ENCODE measurements around the gene SAMD4A.

Gene SAMD4A

DNA sequence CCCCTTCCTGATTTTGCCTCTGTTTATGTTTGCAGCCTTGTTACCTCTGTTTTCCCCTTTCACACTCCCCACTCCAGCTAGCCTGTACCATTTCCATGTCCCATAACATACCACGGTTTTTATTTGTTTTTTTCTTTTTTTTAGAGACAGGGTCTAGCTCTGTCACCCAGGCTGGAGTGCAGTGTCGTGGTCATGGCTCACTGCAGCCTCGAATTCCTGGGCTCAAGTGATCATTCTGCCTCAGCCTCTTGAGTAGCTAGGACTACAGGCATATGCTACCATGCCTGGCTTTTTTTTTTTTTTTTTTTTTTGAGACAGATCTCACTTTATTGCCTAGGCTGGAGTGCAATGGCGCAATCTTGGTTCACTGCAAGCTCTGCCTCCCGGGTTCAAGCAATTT lies 18.4 kb upstream of the SAMD4A start:
- Histone ChIP-seq H3K27ac (ENCODE audit: low read depth, low read length) (no peak overlapping the region), H3K27me3 (ENCODE audit: control insufficient read depth, insufficient read depth, low read length) (no peaks in the 10 kb centered on the region), H3K36me3 (ENCODE audit: control insufficient read depth, insufficient read depth, low read length) (no peaks in the 10 kb centered on the region), H3K9me3 (ENCODE audit: control insufficient read depth, insufficient read depth, low read depth, low read length) (no peaks in the 10 kb centered on the region), H3K4me3 (ENCODE audit: low read depth, low read length) (no peak overlapping the region), H3K4me1 (ENCODE audit: control insufficient read depth, insufficient read depth, low read length) (no peaks in the 10 kb centered on the region), H3K9ac (ENCODE audit: low read length) (no peak overlapping the region)

DNA sequence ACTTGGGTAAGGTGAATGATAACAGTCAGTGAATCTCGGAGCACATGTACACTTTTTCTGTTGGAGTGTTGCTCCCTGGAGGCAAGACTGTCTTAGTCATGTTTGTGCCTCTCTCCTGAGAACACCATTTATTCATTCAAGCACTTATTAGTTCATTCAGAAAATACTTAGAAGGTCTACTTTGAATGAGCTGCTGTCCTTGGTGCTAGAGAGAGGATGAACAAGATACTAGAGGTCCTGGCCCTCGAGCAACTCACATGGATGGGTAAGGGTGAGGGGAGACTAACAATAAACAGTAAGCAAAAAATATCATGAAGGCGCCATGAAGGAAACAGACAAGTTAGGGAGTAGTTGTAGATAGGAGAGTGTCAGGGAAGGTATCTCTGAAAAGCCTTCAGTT lies 17.1 kb upstream of the SAMD4A start:
- Histone ChIP-seq H3K4me1 (ENCODE audit: control insufficient read depth, insufficient read depth, low read length) (no peaks in the 10 kb centered on the region), H3K27ac (ENCODE audit: low read depth, low read length) (no peak overlapping the region), H3K9ac (ENCODE audit: low read length) (no peak overlapping the region), H3K36me3 (ENCODE audit: control insufficient read depth, insufficient read depth, low read length) (no peaks in the 10 kb centered on the region), H3K4me3 (ENCODE audit: low read depth, low read length) (no peak overlapping the region), H3K9me3 (ENCODE audit: control insufficient read depth, insufficient read depth, low read depth, low read length) (no peaks in the 10 kb centered on the region), H3K27me3 (ENCODE audit: control insufficient read depth, insufficient read depth, low read length) (no peaks in the 10 kb centered on the region)

DNA sequence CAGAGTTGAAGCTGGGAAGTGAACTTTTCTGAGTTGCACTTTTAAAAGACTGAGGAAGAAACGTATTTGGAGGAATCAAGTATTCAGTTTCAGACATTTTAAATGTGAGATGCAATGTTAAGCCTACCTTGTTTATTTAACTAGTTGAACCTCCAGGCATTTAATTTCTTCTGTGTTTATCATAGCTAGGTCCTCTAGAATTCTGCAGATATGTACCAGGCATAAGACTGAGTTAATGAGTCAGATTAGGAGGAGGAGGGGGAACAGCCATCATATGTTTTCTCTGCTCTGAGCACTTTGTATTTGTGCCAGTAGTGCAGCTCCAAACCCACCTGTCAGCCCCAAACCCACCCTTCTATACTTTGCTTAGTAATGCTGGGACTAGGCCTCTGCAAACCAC lies 16.4 kb upstream of the SAMD4A start:
- Histone ChIP-seq H3K9ac (ENCODE audit: low read length) (no peak overlapping the region), H3K4me1 (ENCODE audit: control insufficient read depth, insufficient read depth, low read length) (no peaks in the 10 kb centered on the region), H3K4me3 (ENCODE audit: low read depth, low read length) (no peak overlapping the region), H3K9me3 (ENCODE audit: control insufficient read depth, insufficient read depth, low read depth, low read length) (no peaks in the 10 kb centered on the region), H3K27me3 (ENCODE audit: control insufficient read depth, insufficient read depth, low read length) (no peaks in the 10 kb centered on the region), H3K27ac (ENCODE audit: low read depth, low read length) (no peak overlapping the region), H3K36me3 (ENCODE audit: control insufficient read depth, insufficient read depth, low read length) (no peaks in the 10 kb centered on the region)

DNA sequence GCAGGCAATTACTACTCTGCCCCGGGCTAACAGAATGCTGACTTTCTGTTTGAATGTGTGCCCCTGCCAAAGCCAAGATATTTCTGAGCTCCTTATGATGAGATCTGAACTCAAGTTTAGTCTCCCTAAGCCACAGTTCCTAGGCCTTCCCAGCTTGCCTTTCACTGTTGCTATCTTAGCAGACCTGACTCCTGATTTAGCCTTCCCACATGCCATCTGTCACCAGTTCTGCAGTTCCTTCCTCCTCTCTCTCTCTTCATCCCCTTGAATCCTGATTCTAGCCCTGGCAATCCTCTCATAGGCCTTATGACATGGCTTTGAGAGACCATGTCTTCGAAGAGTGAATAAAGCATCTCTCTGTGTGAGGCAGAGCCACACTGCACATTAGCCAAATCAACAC lies 12.5 kb upstream of the SAMD4A start:
- Histone ChIP-seq H3K4me3 (ENCODE audit: low read depth, low read length) (no peak overlapping the region), H3K36me3 (ENCODE audit: control insufficient read depth, insufficient read depth, low read length) (no peaks in the 10 kb centered on the region), H3K27ac (ENCODE audit: low read depth, low read length) (no peak overlapping the region), H3K9me3 (ENCODE audit: control insufficient read depth, insufficient read depth, low read depth, low read length) (no peaks in the 10 kb centered on the region), H3K27me3 (ENCODE audit: control insufficient read depth, insufficient read depth, low read length) (no peaks in the 10 kb centered on the region), H3K4me1 (ENCODE audit: control insufficient read depth, insufficient read depth, low read length) (no peaks in the 10 kb centered on the region), H3K9ac (ENCODE audit: low read length) (no peak overlapping the region)

DNA sequence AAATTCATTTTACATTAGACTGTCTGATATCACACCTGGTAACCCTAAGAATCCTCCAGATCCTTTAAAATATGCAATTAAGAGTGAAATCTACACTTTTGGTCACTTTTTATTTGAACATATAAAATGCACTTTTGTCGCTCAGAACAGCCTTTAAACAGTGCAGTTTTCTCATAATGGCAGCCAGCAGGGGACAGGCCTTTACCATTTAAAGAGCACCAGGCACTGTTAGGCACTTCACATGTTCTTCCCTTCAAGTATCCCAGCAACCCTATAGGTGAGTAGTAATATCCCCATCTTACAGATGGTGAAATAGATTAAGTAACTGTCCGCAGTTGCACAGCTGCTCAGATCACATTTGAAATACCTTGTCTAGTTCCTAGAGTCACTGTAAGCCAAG lies 11.3 kb upstream of the SAMD4A start:
- Histone ChIP-seq H3K27ac (ENCODE audit: low read depth, low read length) (no peak overlapping the region), H3K27me3 (ENCODE audit: control insufficient read depth, insufficient read depth, low read length) (no peaks in the 10 kb centered on the region), H3K9me3 (ENCODE audit: control insufficient read depth, insufficient read depth, low read depth, low read length) (no peaks in the 10 kb centered on the region), H3K36me3 (ENCODE audit: control insufficient read depth, insufficient read depth, low read length) (no peaks in the 10 kb centered on the region), H3K4me3 (ENCODE audit: low read depth, low read length) (no peak overlapping the region), H3K4me1 (ENCODE audit: control insufficient read depth, insufficient read depth, low read length) (no peaks in the 10 kb centered on the region), H3K9ac (ENCODE audit: low read length) (no peak overlapping the region)

DNA sequence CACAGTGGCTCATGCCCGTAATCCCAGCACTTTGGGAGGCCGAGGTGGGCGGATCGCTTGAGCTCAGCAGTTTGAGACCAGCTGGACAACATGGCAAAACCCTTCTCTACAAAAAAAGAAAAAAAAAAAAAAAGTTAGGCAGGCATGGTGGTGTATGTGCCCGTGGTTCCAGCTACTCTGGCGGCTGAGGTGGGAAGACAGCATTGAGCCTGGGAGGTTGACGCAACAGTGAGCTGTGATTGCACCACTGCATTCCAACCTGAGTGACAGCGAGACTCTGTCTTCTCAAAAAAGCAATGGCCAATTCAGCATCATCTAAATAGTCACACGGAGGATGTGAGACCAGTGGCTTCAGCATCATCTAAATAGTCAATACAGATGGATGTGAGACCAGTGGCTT lies 10.4 kb upstream of the SAMD4A start:
- no peak overlapping the region for H3K9ac ChIP-seq (ENCODE audit: low read length)
- H3K27ac ChIP-seq (ENCODE audit: low read depth, low read length): no peak overlapping the region
- no peaks in the 10 kb centered on the region for H3K4me1 ChIP-seq (ENCODE audit: control insufficient read depth, insufficient read depth, low read length)
- no peaks in the 10 kb centered on the region for H3K27me3 ChIP-seq (ENCODE audit: control insufficient read depth, insufficient read depth, low read length)
- H3K9me3 ChIP-seq (ENCODE audit: control insufficient read depth, insufficient read depth, low read depth, low read length): no peaks in the 10 kb centered on the region
- H3K36me3 ChIP-seq (ENCODE audit: control insufficient read depth, insufficient read depth, low read length): no peaks in the 10 kb centered on the region
- H3K4me3 ChIP-seq (ENCODE audit: low read depth, low read length): no peak overlapping the region

GRCh38 chr14:54562334-54562733 lies 4.6 kb upstream of the SAMD4A start:
- H3K9me3 ChIP-seq (ENCODE audit: control insufficient read depth, insufficient read depth, low read depth, low read length): no peaks in the 10 kb centered on the region
- H3K27me3 ChIP-seq (ENCODE audit: control insufficient read depth, insufficient read depth, low read length): peaks cover 9% of the 10 kb centered on the region
- H3K36me3 ChIP-seq (ENCODE audit: control insufficient read depth, insufficient read depth, low read length): no peaks in the 10 kb centered on the region
- no peak overlapping the region for H3K27ac ChIP-seq (ENCODE audit: low read depth, low read length)
- H3K4me1 ChIP-seq (ENCODE audit: control insufficient read depth, insufficient read depth, low read length): peaks cover 5% of the 10 kb centered on the region; the same call in 1 of the 2 replicates
- H3K4me3 ChIP-seq (ENCODE audit: low read depth, low read length): no peak overlapping the region
- no peak overlapping the region for H3K9ac ChIP-seq (ENCODE audit: low read length)

- Histone ChIP-seq H3K4me1 (ENCODE audit: control insufficient read depth, insufficient read depth, low read length) (peaks cover 11% of the 10 kb centered on the region; the same call in 1 of the 2 replicates), H3K36me3 (ENCODE audit: control insufficient read depth, insufficient read depth, low read length) (peaks cover 3% of the 10 kb centered on the region; the same call in 1 of the 2 replicates), H3K27me3 (ENCODE audit: control insufficient read depth, insufficient read depth, low read length) (peaks cover 11% of the 10 kb centered on the region), H3K4me3 (ENCODE audit: low read depth, low read length) (peak overlapping the region; percentile 82), H3K27ac (ENCODE audit: low read depth, low read length) (no peak overlapping the region), H3K9me3 (ENCODE audit: control insufficient read depth, insufficient read depth, low read depth, low read length) (no peaks in the 10 kb centered on the region), H3K9ac (ENCODE audit: low read length) (peak overlapping the region; percentile 83)
Observed at GRCh38 chr14:54564071-54564867, 2.7 kb upstream of the SAMD4A start.

GRCh38 chr14:54564868-54565784 lies 1.8 kb upstream of the SAMD4A start:
- Histone ChIP-seq H3K27ac (ENCODE audit: low read depth, low read length) (no peak overlapping the region; the same call in 1 of the 2 replicates), H3K9me3 (ENCODE audit: control insufficient read depth, insufficient read depth, low read depth, low read length) (no peaks in the 10 kb centered on the region), H3K27me3 (ENCODE audit: control insufficient read depth, insufficient read depth, low read length) (peaks cover 11% of the 10 kb centered on the region), H3K9ac (ENCODE audit: low read length) (peak overlapping the region; percentile 83), H3K4me1 (ENCODE audit: control insufficient read depth, insufficient read depth, low read length) (peaks cover 17% of the 10 kb centered on the region; the same call in 1 of the 2 replicates), H3K4me3 (ENCODE audit: low read depth, low read length) (peak overlapping the region; percentile 82), H3K36me3 (ENCODE audit: control insufficient read depth, insufficient read depth, low read length) (peaks cover 3% of the 10 kb centered on the region; the same call in 1 of the 2 replicates)

- Histone ChIP-seq H3K27me3 (ENCODE audit: control insufficient read depth, insufficient read depth, low read length) (peaks cover 11% of the 10 kb centered on the region), H3K9ac (ENCODE audit: low read length) (peak overlapping the region; percentile 83), H3K27ac (ENCODE audit: low read depth, low read length) (peak overlapping the region; percentile 48; the same call in 1 of the 2 replicates), H3K9me3 (ENCODE audit: control insufficient read depth, insufficient read depth, low read depth, low read length) (no peaks in the 10 kb centered on the region), H3K4me1 (ENCODE audit: control insufficient read depth, insufficient read depth, low read length) (peaks cover 19% of the 10 kb centered on the region; the same call in 1 of the 2 replicates), H3K36me3 (ENCODE audit: control insufficient read depth, insufficient read depth, low read length) (peaks cover 3% of the 10 kb centered on the region; the same call in 1 of the 2 replicates), H3K4me3 (ENCODE audit: low read depth, low read length) (peak overlapping the region; percentile 82)
Observed at GRCh38 chr14:54565785-54566409, 1.0 kb upstream of the SAMD4A start.
